Ovary (tissue), 9 donors: ENCODE data around the gene THSD7A. TPM values are rescaled to one million over a fixed set of nuclear protein-coding genes. Genes with fewer than 3 reads are reported as not detected.

ENCODE experiments used
- DNase-seq, 5 donors: peaks; one replicate each; pipeline ENCODE4 v3.0.0-alpha.2; 2019 to 2020
- H3K27ac ChIP-seq, 2 donors: fragments of 200-600 bp; one replicate each; pipeline versions ENCODE4 v1.5.1 to v1.8.0; 2019 to 2022
- H3K27me3 ChIP-seq: fragments of 200-600 bp; one replicate; pipeline ENCODE4 v1.8.0; 2022
- H3K36me3 ChIP-seq: fragments of 200-600 bp; sonication (generic); one replicate; pipeline ENCODE4 v1.5.1; 2019
- H3K4me1 ChIP-seq: one replicate; pipeline ENCODE4 v1.8.1; 2013; ENCODE audit warnings: mild to moderate bottlenecking, moderate library complexity; ENCODE audit not compliant: insufficient read depth
- H3K4me3 ChIP-seq: fragments of 200-600 bp; sonication (generic); one replicate; pipeline ENCODE4 v1.5.1; 2017
- H3K9me3 ChIP-seq, 2 donors: fragments of 200-600 bp in 1 of 2; sonication (generic) in 1 of 2; one replicate each; pipeline versions ENCODE4 v1.5.1 to v1.8.1; 2013 to 2019; ENCODE audit warnings: mild to moderate bottlenecking in 1 of 2, moderate library complexity in 1 of 2
- EP300 ChIP-seq: sonication (generic); formaldehyde crosslinking; IDR thresholded peaks from one replicate; pipeline ENCODE4 v1.6.1; 2017; ENCODE audit warnings: antibody characterized with exemption
- POLR2A ChIP-seq: fragments of 450-650 bp; IDR thresholded peaks from one replicate; pipeline ENCODE4 v1.6.1; 2017; ENCODE audit warnings: antibody characterized with exemption, mild to moderate bottlenecking, moderate library complexity
- WGBS, 3 donors: extraction: QIAGEN DNeasy Blood & Tissue Kit in 1 of 3; methylation state at CpG; one replicate each; pipeline versions ENCODE4 v1.1.5 to v1.1.7; 2013 to 2017; 5-methylcytosine and 5-hydroxymethylcytosine counted together
- intact Hi-C, 4 donors: fragments of 100-400 bp; cut with DNase I; formaldehyde crosslinking; loops; one replicate each; pipeline versions ENCODE4 v1.11.0 to v1.15.1; 2022 to 2023
- polyA plus RNA-seq, 2 donors: library from polyadenylated mRNA; stranded (reverse); fragments of 200-250 nt in 1 of 2; fragments of 350-450 nt in 1 of 2; fragmentation: Illumina TruSeq in 1 of 2; extraction: RNeasy Lipid Tissue Mini Kit (QIAGEN cat#74804) in 1 of 2; gene quantifications; one replicate each; pipeline ENCODE4 v1.2.3, GENCODE V29; 2013 to 2014
- total RNA-seq, 7 donors: library from RNA; depleted of rRNA in 2 of 7; stranded (reverse); fragments of >200 nt in 2 of 7; fragmentation: NEBNext Ultra II Directional in 3 of 7; extraction: Animal tissue kit (Norgen Biotek cat#: 25700) in 3 of 7; gene quantifications; one replicate each; pipeline versions ENCODE4 v1.1.0 to v1.2.4, GENCODE V29; 2016 to 2023
- TF ChIP-seq, protein P1 (sequence below), 3 donors: fragments of 450-650 bp in 2 of 3; fragments of 200-600 bp in 1 of 3; IDR thresholded peaks; one replicate each; pipeline versions ENCODE4 v1.5.1 to v1.8.0; 2016 to 2022; ENCODE audit warnings: antibody characterized with exemption in 3 of 3, mild to moderate bottlenecking in 1 of 3
- donor health status: DM: no; HTN: no; CAD: no; lungs with moderate emphysema.
- donor health status: DM: no; HTN: no; CAD: no.
- donor health status: Bipolar disorder and iron deficiency.
- donor health status: DM: yes; HTN: yes; CAD: no.
- donor health status: DM: no; HTN: no; CAD: no.
- donor health status: DM: yes; HTN: yes; CAD: no.

Gene THSD7A
- total and polyA plus RNA-seq, 9 donors = 1.8 to 12.1 (median 3.6) TPM

DNA sequence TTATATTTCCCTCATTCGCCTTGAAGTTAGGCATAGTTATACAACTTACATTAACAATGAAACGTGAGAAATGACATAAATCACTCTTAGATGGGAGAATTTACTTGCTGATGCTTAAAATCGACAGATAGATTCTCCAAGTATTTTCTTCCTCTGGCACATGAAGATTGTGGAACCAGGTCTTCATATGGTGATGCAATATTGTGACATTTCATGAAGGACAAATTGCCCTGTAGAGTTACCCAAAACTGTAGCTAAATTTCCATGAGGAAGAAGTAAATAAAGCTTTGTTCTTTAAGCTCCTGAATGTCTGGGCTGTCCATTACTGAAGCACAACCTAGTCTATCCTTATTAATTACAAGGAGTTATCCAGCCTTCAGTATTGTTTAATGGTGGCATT is 353.1 kb downstream of the THSD7A start:
- Histone ChIP-seq H3K27ac (no peak overlapping the region), H3K4me3 (no peak overlapping the region), H3K4me1 (no peaks in the 10 kb centered on the region), H3K9me3 (no peaks in the 10 kb centered on the region), H3K27me3 (no peaks in the 10 kb centered on the region), H3K36me3 (no peaks in the 10 kb centered on the region)
- 84 to 87% (median 86%) methylated on average over 3 of the region's 3 CpGs for WGBS, 3 donors
- intact Hi-C loops = no loop called here
- TF ChIP-seq POLR2A (no peak), EP300 (no peak)
- TF ChIP-seq, protein P1, sequence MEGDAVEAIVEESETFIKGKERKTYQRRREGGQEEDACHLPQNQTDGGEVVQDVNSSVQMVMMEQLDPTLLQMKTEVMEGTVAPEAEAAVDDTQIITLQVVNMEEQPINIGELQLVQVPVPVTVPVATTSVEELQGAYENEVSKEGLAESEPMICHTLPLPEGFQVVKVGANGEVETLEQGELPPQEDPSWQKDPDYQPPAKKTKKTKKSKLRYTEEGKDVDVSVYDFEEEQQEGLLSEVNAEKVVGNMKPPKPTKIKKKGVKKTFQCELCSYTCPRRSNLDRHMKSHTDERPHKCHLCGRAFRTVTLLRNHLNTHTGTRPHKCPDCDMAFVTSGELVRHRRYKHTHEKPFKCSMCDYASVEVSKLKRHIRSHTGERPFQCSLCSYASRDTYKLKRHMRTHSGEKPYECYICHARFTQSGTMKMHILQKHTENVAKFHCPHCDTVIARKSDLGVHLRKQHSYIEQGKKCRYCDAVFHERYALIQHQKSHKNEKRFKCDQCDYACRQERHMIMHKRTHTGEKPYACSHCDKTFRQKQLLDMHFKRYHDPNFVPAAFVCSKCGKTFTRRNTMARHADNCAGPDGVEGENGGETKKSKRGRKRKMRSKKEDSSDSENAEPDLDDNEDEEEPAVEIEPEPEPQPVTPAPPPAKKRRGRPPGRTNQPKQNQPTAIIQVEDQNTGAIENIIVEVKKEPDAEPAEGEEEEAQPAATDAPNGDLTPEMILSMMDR (IDR thresholded peaks at IDR 0.05) = no peak
- no peak for DNase-seq

- H3K27me3 ChIP-seq = no peaks in the 10 kb centered on the region
- H3K9me3 ChIP-seq = no peaks in the 10 kb centered on the region
- intact Hi-C loops = no loop called here
- H3K4me1 ChIP-seq = no peaks in the 10 kb centered on the region
- H3K4me3 ChIP-seq = no peak overlapping the region
- no peak for DNase-seq
- TF ChIP-seq, protein P1 (IDR thresholded peaks at IDR 0.05) = no peak
- TF ChIP-seq POLR2A (no peak), EP300 (no peak)
- no peaks in the 10 kb centered on the region for H3K36me3 ChIP-seq
- H3K27ac ChIP-seq = no peak overlapping the region
- 92 to 98% (median 96%) methylated on average over 1 of the region's 1 CpG for WGBS, 3 donors
Observed at GRCh38 chr7:11478426-11478825, 353.6 kb downstream of the THSD7A start.

DNA sequence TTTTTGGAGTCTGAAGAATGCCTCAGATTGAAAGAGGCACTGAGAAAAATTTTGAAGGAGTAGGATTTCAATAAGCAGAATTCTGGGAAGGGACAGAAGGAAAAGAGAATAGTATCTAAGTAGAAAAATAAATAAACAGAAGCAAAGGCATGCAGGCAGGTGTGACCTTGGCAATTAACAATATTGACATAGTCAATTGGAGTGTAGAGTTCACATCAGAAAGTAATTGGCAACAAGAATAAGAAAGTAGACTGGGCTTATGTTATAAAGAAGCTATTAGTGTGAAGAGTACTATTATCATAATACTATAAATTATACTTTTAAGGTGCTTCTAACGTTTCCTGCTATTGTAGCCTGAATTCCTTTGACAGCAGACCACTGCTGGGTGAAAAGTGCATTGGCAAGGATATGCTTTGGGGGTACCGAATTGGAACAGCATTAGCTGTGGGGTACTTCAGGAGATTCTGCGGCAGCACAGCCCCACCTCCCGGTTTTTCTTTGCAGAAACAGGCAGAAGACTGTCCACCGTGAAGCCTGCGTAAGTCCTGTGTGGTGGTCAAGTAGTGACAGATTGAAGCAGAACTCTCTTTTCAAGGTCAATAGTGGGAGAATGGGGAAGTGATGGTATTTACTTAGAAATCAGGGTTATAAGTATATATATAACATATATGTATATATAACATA is 357.0 kb downstream of the THSD7A start:
- intact Hi-C loops = no loop called here
- Histone ChIP-seq H3K27ac (no peak overlapping the region), H3K4me3 (no peak overlapping the region), H3K4me1 (no peaks in the 10 kb centered on the region), H3K9me3 (no peaks in the 10 kb centered on the region), H3K27me3 (no peaks in the 10 kb centered on the region), H3K36me3 (no peaks in the 10 kb centered on the region)
- TF ChIP-seq, protein P1 (IDR thresholded peaks at IDR 0.05) = no peak
- TF ChIP-seq EP300 = no peak
- no peak for DNase-seq
- 56 to 62% (median 59%) methylated on average over 6 of the region's 6 CpGs for WGBS, 3 donors

GRCh38 chr7:11473807-11474424 is 358.1 kb downstream of the THSD7A start:
- Histone ChIP-seq H3K27ac (no peak overlapping the region), H3K36me3 (no peaks in the 10 kb centered on the region), H3K4me1 (no peaks in the 10 kb centered on the region), H3K27me3 (no peaks in the 10 kb centered on the region), H3K9me3 (no peaks in the 10 kb centered on the region), H3K4me3 (no peak overlapping the region)
- intact Hi-C loops = no loop called here
- TF ChIP-seq POLR2A (no peak), EP300 (no peak)
- TF ChIP-seq, protein P1 (IDR thresholded peaks at IDR 0.05) = no peak
- DNase-seq = no peak
- 94 to 97% (median 94%) methylated on average over 8 of the region's 8 CpGs for WGBS, 3 donors
